Right ventricle myocardium superior (tissue), 1 donor: ENCODE data around the gene MAFG. TPM values are rescaled to one million over a fixed set of nuclear protein-coding genes. Genes with fewer than 3 reads are reported as not detected.
"Not testable (repeated sequence)": the region's sequence is repeated elsewhere in the genome, so short reads cannot be mapped to it uniquely, and the experiment has no call there.

Experiments
- ATAC-seq: fragments of 200-7000 bp; cut with Tn5 transposase; one replicate; pipeline ENCODE4 v1.9.1; 2020; ENCODE audit warnings: mild to moderate bottlenecking; ENCODE audit not compliant: poor library complexity
- DNase-seq: peaks from one replicate; pipeline ENCODE4 v3.0.0-alpha.2; 2020
- intact Hi-C: fragments of 100-400 bp; cut with DNase I; formaldehyde crosslinking; loops from one replicate; pipeline ENCODE4 v1.11.2; 2022
- total RNA-seq: library from RNA; stranded (reverse); fragmentation: NEBNext Ultra II Directional; extraction: Animal tissue kit (Norgen Biotek cat#: 25700); gene quantifications from one replicate; pipeline ENCODE4 v1.2.1, GENCODE V29; 2021
- donor health status: DM: no; HTN: yes; CAD: no; lungs with severe emphysema.

Gene MAFG
- total RNA-seq, 1 donor from 2014 or later, result 29.9 TPM

DNA sequence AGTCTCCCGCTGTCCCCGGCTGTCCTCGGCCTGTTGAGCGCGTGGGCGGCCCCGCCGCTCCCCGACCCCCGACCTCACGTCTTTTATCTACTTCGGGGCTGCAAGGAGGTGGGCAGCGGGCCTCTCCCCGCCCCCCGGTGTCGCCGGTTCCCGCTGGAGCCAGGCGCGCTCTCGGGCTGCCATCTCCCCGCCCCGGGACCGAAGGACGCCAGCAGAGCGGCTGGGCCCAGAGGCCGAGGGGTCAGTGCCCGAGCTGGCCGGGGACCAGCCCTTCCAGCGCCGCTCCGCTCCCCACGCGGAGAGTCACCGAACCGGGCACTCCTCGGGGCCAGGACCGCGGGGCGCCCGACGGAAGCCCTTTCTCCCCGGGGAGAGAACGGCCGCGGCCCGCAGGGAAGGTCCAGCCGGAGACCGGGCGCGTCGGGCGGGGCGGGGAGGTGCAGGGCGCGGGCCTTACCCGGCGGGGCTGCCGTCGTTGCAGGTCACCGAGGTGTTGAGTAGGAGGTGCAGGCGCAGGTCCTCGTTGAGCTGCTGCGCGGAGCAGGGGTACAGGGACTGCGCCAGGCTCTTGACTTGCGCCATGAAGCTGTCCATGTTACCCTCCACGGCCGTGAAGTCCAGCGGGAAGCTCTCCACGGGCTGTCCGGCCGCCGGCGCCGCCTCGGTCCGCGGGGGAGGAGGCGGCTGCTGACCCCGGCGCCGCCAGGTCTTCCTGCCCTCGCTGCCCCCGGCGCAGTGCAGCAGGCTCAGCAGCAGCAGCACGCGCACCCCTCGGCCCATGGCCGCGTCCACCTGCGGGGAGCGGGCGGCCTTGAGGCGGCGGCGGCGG, 32.8 kb upstream of the MAFG start:
- intact Hi-C loops, result loop anchor here (10.0 kb wide), 1 partner anchor 194 kb away; no protein-coding TSS in a partner anchor
- DNase-seq (no peak), ATAC-seq (no peak)

DNA sequence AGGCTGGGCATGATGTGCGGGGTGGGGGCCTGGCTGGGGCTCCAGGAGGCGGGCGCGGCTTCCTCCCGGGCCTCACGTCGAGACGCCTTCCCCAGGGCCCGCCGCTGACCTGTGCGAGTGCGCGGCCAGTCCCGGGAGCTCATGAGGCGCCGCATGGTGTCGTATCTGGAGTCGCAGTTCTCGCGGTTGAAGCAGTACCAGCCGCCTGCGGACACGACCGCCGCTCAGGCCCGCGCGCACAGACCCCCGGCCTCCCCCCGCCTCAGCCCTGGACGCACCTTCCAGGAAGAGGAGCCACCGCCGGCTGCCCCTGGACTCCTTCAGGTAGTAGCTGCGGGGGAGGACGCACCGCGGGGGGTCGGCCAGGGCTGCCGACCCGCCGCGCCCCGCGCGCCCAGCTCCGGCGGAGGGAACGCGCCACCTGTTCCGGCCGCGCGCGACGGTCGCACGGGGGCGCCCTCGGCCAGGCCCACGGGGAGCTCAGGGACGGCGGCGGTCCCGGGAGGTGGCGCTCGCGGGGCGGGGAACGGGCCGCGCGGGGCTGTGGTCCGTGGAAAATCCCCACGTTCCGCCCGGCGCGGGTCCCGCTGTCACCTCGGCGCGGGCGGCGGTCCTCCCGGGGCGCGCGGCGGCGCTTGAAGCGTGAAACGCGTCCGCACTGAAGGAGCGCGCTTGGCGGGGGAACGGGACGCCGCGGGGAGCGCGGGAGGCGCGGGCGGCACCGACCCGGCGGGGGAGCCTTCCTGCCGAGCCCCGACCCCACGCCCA, 32.0 kb upstream of the MAFG start:
- DNase-seq, result peak; percentile 87
- peak; percentile 96 for ATAC-seq
- intact Hi-C loops, result loop anchor here (2.0 to 10.0 kb wide), 2 partner anchors 61 to 195 kb away; no protein-coding TSS in a partner anchor

DNA sequence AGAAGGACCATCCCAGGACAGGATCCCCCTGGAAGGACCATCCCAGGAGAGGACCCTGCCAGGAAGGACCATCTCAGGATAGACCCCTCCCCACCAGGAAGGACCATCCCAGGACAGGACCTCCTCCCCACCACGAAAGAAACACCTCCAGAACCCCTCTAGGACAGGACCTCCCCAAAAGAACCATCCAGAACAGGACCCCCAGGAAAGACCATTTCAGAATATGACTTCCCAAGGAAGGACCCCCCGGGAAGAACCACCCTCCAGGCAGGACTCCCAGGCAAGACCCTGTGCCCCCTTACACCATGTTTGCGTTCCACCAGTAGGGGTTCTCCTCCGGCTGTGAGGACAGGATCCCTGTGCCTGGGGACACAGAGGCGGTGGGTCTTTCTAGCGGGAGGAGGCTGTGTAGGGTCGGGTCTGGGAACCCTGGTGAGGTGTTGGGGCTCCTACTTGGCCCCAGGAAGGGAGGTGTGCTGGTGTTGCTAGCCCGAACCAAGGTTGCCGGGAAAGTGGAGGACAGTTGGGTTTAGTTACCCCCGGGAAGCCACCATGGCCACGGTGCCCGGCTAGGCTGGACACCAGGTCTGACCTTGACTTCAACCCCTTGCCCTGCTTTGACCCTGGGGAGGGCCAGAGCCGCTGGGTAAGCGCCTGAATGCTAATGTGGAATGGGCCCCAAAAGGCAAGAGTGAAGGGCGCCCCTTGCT, 31.3 kb upstream of the MAFG start:
- ATAC-seq, result no peak
- no peak for DNase-seq
- intact Hi-C loops, result loop anchor here (2.0 kb wide), 1 partner anchor 62 kb away; no protein-coding TSS in a partner anchor

DNA sequence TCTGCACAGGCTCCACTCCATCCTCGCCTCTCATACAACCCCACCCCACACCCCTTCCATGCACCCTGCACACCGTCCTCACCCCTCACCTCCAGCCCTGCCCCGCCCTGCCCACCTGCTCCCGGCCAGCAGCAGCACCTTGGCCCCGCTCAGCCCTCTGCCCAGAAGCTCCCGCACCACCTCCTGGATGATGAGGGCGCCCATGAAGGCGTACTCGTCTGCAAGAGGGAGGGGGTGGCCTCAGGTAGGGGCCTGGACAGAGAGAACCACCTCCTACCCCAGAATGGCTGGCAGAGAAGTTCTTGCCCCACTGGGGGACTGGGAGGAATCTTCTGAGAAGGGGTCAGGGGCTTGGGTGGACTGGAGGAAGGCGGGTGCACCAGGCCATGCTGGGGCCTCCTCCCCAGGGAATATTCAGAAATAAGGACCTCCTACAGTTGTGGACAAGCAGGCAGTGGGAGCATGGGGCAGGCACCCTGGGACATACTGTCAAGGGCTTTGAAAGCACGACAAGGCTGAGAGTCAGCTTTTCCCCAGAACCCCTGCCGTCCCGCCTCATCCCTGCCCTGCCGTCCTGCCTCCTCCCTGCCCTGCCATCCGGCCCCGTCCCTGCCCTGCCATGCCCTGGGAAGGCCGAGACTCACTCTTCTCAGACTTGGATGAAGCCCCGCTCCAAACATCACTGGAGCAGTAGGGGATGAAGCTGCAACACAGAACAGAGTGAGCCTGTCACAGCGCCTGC, 30.3 kb upstream of the MAFG start:
- intact Hi-C loops, result loop anchor here (2.0 kb wide), 1 partner anchor 63 kb away; no protein-coding TSS in a partner anchor
- DNase-seq, result no peak

DNA sequence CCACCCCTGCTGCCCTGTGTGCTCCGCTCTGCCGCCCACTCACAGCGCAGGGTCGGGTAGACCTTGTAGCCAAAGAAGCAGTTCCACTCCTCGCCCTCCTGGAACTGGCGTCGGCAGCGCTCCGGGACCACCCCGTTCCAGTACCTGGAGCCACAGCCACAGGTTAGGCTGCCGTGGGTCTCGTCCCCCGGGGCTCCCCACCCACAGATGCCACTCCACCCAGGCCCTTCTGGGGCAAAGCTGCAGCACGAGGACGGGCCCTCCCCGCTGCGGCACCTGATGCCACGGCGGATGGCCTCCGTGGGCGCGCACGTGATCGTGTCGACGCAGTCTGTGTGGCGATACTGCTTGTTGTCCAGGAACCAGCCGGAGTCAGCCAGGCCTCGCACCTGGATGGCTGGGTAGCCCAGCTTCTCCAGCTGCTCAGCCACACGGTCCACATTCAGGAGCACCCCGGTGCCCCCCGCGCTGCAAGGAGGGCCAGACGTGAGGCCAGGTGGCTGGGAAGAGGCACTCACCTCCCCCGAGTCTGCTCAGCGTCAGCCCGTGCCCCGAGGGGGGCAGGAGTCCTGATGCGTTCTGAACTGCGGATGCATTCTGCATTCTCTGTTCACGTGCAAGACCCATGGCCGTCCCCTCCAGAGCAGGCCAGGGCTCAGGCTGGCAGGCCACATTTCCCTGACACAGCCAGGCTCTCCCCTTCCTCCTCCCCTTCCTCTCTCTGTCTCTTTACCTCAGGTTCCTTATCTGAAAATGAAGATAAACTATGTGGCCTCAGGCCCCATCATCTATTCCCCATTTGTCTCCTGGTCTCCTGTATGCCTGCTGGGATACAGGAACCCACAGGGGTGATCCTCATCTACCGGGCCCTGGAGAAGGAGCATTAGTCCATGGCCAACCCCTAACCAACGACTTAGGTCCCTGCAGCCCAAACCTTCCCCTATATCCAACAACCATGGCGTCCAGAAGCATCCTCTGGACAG, 29.4 kb upstream of the MAFG start:
- DNase-seq (no peak), ATAC-seq (no peak)
- intact Hi-C loops, result no loop called here

More for the DNA sequence above, 30.3 kb upstream of the MAFG start:
- ATAC-seq, result no peak

DNA sequence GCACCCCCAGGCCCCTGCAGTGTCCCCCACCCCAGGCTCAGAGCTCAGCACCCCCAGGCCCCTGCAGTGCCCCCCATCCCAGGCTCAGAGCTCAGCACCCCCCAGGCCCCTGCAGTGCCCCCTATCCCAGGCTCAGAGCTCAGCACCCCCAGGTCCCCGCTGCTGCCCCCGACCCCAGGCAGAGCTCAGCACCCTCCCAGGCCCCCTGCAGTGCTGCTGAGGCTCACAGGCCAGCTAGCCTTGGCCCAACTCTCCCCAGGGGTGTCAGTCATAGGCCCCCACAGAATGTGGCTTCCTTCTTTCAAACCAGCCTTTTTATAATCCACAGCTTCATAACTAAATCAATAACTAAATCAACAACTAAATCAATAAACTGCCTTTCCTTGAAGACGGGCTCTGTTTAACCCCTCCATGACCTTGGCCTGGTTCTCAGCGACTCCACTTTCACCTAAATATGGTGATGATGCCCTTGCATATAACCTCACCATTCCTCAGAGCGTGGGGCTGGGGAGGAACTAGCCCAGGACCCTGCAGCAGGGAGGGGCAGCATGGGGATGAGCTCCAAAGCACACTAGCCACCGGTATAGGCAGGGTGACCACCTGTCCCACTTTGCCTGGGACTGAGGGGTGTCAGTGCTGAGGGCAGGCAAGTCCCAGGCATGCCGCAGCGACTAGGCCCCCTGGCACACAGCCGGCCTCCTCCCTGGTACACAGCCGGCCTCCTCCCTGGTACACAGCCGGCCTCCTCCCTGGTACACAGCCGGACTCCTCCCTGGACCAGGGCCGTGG, 28.4 kb upstream of the MAFG start:
- intact Hi-C loops, result no loop called here
- ATAC-seq (no peak), DNase-seq (no peak)

DNA sequence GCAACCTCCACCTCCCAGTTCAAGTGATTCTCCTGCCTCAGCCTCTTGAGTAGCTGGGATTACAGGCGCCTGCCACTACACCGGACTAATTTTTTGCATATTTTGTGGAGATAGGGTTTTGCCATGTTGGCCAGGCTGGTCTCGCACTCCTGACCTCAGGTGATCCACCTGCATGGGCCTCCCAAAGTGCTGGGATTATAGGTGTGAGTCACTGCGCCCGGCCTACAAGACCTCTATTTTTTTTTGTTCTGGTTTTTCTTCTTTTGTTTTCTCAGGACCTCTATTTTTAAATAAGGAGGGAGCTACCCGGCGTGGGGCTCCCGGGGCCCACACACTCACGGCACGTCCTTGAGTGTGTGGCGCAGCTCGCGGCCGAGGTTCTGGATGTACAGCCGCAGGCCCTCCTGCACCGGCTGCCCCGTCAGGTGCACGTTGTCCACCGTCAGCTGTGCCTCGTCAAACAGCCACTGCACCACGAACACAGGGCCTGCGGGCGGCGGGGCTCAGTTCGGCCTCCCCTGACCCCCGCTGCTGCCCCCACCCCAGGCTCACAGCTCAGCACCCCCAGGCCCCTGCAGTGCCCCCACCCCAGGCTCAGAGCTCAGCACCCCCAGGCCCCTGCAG, 27.6 kb upstream of the MAFG start:
- intact Hi-C loops, result no loop called here
- ATAC-seq (no peak), DNase-seq (no peak)

DNA sequence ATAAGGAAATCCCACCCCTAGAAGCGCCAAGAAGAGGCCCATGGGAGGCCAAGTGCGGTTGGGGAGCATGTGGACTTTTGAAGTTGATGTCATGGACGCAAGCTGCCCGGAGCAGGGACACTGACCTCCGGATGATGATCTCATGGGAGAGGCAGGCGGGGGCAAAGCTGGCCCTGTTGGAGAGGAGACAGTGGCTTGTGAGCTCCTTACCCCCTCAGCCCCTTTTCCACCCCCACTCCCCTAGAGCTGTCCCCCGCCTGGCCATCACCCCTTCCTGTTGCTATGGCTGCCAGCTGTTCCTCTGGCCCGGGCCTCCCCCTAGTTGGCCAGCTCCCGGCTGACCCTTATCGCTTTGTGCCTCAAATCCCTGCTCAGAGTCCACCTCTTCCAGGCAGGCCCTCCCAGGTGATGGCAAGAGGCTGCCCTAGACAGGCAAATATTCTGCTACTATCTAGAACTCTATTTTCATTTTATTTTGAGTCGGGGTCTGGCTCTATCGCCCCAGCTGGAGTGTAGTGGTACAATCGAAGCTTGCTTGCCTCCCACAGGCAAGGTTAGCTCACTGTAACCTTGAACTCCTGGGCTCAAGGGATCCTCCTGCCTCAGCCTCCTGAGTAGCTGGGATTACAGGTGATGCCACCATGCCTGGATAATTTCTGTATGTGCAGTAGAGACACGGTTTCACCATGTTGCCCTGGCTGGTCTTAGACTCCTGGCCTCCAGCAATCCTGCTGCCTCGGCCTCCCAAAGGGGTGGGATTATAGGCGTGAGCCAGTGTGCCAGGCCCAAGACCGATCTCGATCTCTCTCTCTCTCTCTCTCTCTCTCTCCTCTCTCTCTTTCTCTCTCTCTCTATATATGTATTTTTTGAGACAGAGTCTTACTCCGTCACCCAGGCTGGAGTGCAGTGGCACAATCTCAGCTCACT, 26.9 kb upstream of the MAFG start:
- DNase-seq (no peak), ATAC-seq (no peak)
- intact Hi-C loops, result no loop called here

DNA sequence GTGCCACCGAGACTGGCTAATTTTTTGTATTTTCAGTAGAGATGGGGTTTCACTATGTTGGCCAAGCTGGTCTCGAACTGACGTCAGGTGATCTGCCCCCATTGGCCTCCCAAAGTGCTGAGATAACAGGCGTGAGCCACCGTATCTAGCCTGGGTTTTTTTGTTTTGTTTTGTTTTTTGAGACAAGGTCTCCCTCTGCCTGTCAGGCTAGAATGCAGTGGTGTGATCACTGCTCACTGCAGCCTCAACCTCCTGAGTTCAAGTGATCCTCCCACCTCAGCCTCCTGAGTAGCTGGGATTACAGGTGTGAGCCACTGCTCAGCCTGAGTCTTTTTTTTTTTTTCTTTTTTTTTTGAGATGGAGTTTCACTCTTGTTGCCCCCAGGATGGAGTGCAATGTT, 25.9 kb upstream of the MAFG start:
- intact Hi-C loops, DNase-seq, ATAC-seq: not testable (repeated sequence)

DNA sequence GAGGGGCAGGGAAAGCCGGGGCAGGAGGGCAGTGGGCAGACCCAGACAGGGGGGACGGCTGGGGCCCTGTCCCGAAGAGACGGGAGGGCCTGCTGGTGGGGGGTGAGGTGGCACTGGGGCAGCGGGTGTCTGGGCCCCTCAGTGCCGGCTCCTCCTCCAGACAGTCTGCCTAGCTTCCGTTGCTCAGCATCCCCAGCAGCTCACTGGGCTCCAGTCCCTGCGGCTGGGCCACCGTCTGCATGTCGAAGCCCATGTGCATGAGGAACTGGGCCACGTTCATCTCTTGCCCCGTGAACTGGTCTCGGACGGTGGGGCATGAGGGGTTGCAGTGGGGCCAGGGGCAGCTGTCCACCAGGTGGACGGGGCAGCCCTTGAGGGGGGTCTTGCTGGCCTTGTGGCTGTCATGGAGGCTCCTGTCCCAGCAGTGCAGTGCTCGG, 25.3 kb upstream of the MAFG start:
- no peak for DNase-seq
- intact Hi-C loops, result no loop called here
- no peak for ATAC-seq

DNA sequence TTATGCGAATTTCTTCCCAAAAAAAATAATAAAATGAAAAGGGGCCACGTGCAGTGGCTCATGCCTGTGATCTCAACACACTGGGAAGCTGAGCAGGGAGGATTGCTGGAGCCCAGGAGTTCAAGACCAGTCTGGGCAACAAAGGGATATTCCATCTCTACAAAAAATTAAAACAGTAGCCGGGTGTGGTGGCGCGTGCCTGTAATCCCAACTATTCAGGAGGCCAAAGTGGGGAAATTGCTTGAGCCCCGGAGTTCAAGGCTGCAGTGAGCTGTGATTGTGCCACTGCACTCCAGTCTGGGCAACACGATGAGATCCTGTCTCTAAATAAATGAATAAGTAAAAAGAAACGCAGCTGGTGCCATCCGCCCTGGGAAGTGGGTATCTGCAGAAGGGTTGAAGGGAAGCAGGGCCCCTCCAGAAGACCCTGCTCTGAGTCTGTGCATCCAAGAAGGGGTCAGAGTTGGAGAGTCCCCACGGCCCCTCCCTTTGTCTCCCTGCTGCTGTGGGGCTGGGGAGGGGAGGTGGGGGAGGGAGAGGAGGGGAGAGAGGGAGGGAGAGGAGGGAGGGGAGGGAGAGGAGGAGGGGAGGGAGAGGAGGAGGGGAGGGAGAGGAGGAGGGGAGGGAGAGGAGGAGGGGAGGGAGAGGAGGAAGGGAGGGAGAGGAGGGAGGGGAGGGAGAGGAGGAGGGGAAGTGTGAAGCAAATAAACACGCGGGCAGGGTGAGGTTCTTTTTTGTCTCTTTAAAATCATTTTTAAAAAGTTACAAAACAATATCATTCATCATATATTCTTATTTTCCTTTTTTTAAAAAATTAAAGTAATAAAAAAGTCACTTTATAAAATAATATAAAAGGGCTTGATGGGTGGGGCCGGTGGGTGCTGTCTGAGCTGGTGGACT, 24.5 kb upstream of the MAFG start:
- intact Hi-C loops, result no loop called here
- DNase-seq (no peak), ATAC-seq (no peak)

DNA sequence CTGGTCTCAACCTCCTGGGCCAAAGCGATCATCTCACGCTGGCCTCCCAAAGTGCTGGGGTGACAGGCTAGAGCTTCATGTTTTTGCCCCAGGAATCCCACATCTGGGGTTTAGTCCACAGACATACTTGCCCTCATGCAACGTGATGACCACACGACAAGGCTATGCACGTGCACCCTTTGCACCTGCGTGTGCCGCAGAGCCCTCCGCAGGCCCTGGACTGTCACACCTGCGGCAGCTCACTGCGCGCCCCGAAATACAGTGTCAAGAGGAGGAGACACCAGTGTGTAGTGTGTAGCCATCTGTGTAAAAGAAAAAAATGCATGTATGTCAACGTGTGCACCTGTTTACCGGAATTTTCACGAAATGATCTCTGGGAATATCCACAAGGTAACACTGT, 23.0 kb upstream of the MAFG start:
- ATAC-seq (no peak), DNase-seq (no peak)
- intact Hi-C loops, result no loop called here

DNA sequence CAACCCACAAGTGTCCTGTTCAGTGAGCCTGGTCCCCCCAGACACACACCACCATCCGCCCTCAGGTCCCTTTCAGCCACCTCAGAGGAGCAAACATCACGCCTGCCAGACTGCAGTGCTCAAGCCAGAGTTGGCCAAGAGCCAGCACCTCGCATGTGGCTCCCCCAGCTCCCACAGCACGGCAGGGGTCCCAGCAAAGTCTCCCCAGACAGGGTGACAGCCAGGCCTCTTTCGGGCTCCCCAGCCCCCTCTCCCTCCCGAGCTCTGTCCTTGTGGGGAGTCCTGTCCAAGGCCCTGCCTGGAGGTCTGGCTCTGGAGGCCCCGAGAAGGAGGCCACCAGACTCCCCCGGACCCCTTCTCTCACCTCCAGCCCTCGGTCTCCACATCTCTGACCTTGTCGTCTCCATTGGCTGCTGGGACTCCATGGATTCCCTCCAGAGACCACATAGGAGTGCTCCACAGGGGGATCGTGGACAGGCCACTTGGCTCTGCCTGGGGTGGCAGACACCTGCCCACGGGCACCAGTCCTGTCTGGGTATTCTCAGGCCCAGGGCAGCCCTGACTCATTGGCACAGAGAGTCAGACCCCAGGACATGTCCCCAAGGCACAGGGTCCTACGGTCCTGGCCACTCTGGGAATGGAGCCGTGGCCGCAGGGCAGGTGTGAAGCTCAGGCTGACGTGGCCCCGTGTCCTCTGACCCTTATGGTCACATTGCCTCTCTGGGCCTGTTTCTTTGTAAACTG, 21.3 kb upstream of the MAFG start:
- intact Hi-C loops, result no loop called here
- no peak for DNase-seq
- no peak for ATAC-seq

DNA sequence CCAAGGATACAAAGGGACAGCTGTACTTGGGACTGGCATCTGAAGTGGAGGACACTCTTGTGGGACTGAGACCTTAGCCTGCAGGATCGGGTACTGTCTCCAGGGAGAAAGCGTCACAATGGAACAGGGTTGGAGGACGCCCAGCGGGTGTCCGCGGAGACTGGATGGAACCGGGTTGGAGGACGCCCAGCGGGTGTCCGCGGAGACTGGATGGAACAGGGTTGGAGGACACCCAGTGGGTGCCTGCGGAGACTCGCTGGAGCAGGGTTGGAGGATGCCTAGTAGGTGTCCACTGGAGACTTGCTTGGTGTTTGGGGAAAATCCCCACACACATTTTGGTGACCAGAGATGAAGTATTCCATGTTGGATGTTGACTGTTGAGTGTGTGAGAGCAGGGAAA, 19.7 kb upstream of the MAFG start, which contains the start of gene MYADML2:
Gene MYADML2, minus strand, starts transcription at position 45 of the 400 bp plus-strand sequence. CDS start 5,492 bp downstream, outside the sequence.
- DNase-seq, result no peak
- ATAC-seq, result no peak
- intact Hi-C loops, result no loop called here
